H1 (cell line): ENCODE results near the gene ATP9B. TPM values are rescaled to one million over a fixed set of nuclear protein-coding genes. Genes with fewer than 3 reads are reported as not detected.

Experiments used
- CTCF ChIA-PET: fragments of 300-600 bp; sonication (Branson Sonifier 250); formaldehyde crosslinking; loops from one replicate; lab custom pipeline; 2021; ENCODE audit not compliant: partially characterized antibody; lab: Charles Lee
- POLR2A ChIA-PET: fragments of 300-600 bp; sonication (Branson Sonifier 250); formaldehyde crosslinking; loops from one replicate; lab custom pipeline; 2021; ENCODE audit warnings: inconsistent platforms; ENCODE audit not compliant: partially characterized antibody; lab: Charles Lee
- DNase-seq, 2 experiments: peaks; one replicate each; pipeline versions ENCODE4 v3.0.0 to v3.0.0-alpha.2; 2010 to 2022; ENCODE audit warnings: low spot score in 2 of 2, low read depth in 1 of 2, mixed read lengths in 1 of 2
- FAIRE-seq: peaks from 2 replicates; lab custom pipeline; 2011; peaks lifted over from hg19 to GRCh38; lab: Jason Lieb, UNC
- H2AFZ ChIP-seq: 2 replicates; pipeline ENCODE4 v1.8.1; 2012; ENCODE audit warnings: low read length, inconsistent platforms
- H2AK5ac ChIP-seq: 2 replicates; pipeline ENCODE4 v1.6.1; 2013; ENCODE audit warnings: low read depth, low read length
- H2BK120ac ChIP-seq: replicated peaks from 2 replicates; pipeline ENCODE3; 2013; ENCODE audit warnings: low read depth, low read length, inconsistent platforms
- H2BK12ac ChIP-seq: 2 replicates; pipeline ENCODE4 v1.6.1; 2013; ENCODE audit warnings: low read depth, low read length
- H2BK15ac ChIP-seq: 2 replicates; pipeline ENCODE4 v1.6.1; 2013; ENCODE audit warnings: low read length
- H2BK20ac ChIP-seq: 2 replicates; pipeline ENCODE4 v1.6.1; 2013; ENCODE audit warnings: low read length
- H2BK5ac ChIP-seq: 2 replicates; pipeline ENCODE4 v1.6.1; 2013; ENCODE audit warnings: low read depth, low read length
- H3K14ac ChIP-seq: 2 replicates; pipeline ENCODE4 v1.6.1; 2013; ENCODE audit warnings: inconsistent platforms; ENCODE audit not compliant: insufficient read length
- H3K18ac ChIP-seq: 2 replicates; pipeline ENCODE4 v1.6.1; 2013; ENCODE audit warnings: low read length; ENCODE audit errors: extremely low read depth
- H3K23ac ChIP-seq: 2 replicates; pipeline ENCODE4 v1.6.1; 2013; ENCODE audit warnings: inconsistent platforms; ENCODE audit not compliant: insufficient read length
- H3K23me2 ChIP-seq: 2 replicates; pipeline ENCODE4 v1.6.1; 2013; ENCODE audit warnings: low read depth, low read length
- H3K27ac ChIP-seq: 2 replicates; pipeline ENCODE4 v1.6.1; 2011; ENCODE audit warnings: low read depth, low read length, inconsistent platforms
- H3K27me3 ChIP-seq, 4 experiments: replicated peaks in 1 of 4; 1 replicate in 1 of 4; 2 replicates in 3 of 4; pipeline versions ENCODE4 v1.6.1 to v1.8.1; 2011 to 2013; ENCODE audit warnings: low read length in 3 of 4, mild to moderate bottlenecking in 3 of 4, inconsistent platforms in 2 of 4, mixed read lengths in 2 of 4, moderate library complexity in 1 of 4; ENCODE audit not compliant: control insufficient read depth in 3 of 4, insufficient read depth in 3 of 4; ENCODE audit errors: extremely low read depth in 1 of 4
- H3K36me3 ChIP-seq, 4 experiments: 2 replicates each; pipeline versions ENCODE4 v1.6.1 to v1.8.1; 2011 to 2013; ENCODE audit warnings: mild to moderate bottlenecking in 4 of 4, low read length in 3 of 4, moderate library complexity in 2 of 4, control low read depth in 1 of 4, inconsistent platforms in 1 of 4; ENCODE audit not compliant: insufficient read depth in 4 of 4, control insufficient read depth in 2 of 4
- H3K4ac ChIP-seq: replicated peaks from 2 replicates; pipeline ENCODE3; 2013; ENCODE audit warnings: low read length, low read depth, mixed read lengths, inconsistent platforms; ENCODE audit not compliant: insufficient read length
- H3K4me1 ChIP-seq, 4 experiments: replicated peaks in 1 of 4; 1 replicate in 1 of 4; 2 replicates in 3 of 4; pipeline versions ENCODE4 v1.6.1 to v1.8.1; 2011 to 2013; ENCODE audit warnings: low read length in 3 of 4, inconsistent platforms in 2 of 4, mixed read lengths in 1 of 4; ENCODE audit not compliant: insufficient read depth in 4 of 4, control insufficient read depth in 3 of 4
- H3K4me2 ChIP-seq, 2 experiments: 2 replicates each; pipeline versions ENCODE4 v1.6.1 to v1.8.1; 2011 to 2013; ENCODE audit warnings: low read depth in 2 of 2, low read length in 2 of 2, control low read depth in 1 of 2, inconsistent platforms in 1 of 2, mild to moderate bottlenecking in 1 of 2; ENCODE audit not compliant: insufficient read depth in 1 of 2
- H3K4me3 ChIP-seq, 4 experiments: fragments of 200-600, 300-600 bp in 1 of 4; sonication (generic), shearing (Covaris generic), sonication (Bioruptor Twin) in 1 of 4; 2 replicates each; pipeline versions ENCODE4 v1.5.1 to v1.8.1; 2011 to 2016; ENCODE audit warnings: low read length in 4 of 4, low read depth in 3 of 4, control low read depth in 2 of 4, inconsistent platforms in 2 of 4, mild to moderate bottlenecking in 2 of 4, mixed read lengths in 1 of 4, moderate library complexity in 1 of 4; ENCODE audit not compliant: insufficient read depth in 2 of 4; ENCODE audit errors: extremely low read depth in 1 of 4
- H3K56ac ChIP-seq: replicated peaks from 2 replicates; pipeline ENCODE3; 2013; ENCODE audit warnings: low read depth, mild to moderate bottlenecking, mixed read lengths, low read length, inconsistent platforms; ENCODE audit not compliant: insufficient read length
- H3K79me1 ChIP-seq: 2 replicates; pipeline ENCODE4 v1.6.1; 2013; ENCODE audit warnings: low read depth, low read length, control low read depth
- H3K79me2 ChIP-seq, 2 experiments: 2 replicates each; pipeline versions ENCODE4 v1.6.1 to v1.8.1; 2012 to 2013; ENCODE audit warnings: low read length in 2 of 2, mild to moderate bottlenecking in 2 of 2, inconsistent platforms in 1 of 2; ENCODE audit not compliant: insufficient read depth in 2 of 2, control insufficient read depth in 1 of 2
- H3K9ac ChIP-seq, 4 experiments: replicated peaks in 1 of 4; 1 replicate in 1 of 4; 2 replicates in 3 of 4; pipeline versions ENCODE4 v1.6.1 to v1.8.1; 2011 to 2013; ENCODE audit warnings: low read depth in 3 of 4, low read length in 3 of 4, control low read depth in 2 of 4, mild to moderate bottlenecking in 2 of 4, moderate library complexity in 2 of 4, inconsistent platforms in 1 of 4; ENCODE audit errors: extremely low read depth in 1 of 4
- H3K9me3 ChIP-seq, 2 experiments: 2 replicates each; pipeline versions ENCODE4 v1.6.1 to v1.8.1; 2012 to 2013; ENCODE audit warnings: mild to moderate bottlenecking in 2 of 2, moderate library complexity in 2 of 2, control low read depth in 1 of 2, inconsistent platforms in 1 of 2, low read depth in 1 of 2, low read length in 1 of 2, mixed read lengths in 1 of 2; ENCODE audit not compliant: insufficient read depth in 2 of 2
- H4K20me1 ChIP-seq, 2 experiments: replicated peaks in 1 of 2; 2 replicates each; pipeline versions ENCODE3 to v1.8.1; 2011 to 2013; ENCODE audit warnings: inconsistent platforms in 2 of 2, low read length in 2 of 2, mild to moderate bottlenecking in 1 of 2; ENCODE audit not compliant: insufficient read depth in 2 of 2, control insufficient read depth in 1 of 2
- H4K5ac ChIP-seq: 2 replicates; pipeline ENCODE4 v1.6.1; 2013; ENCODE audit warnings: low read length, low read depth, mixed read lengths, inconsistent platforms; ENCODE audit not compliant: insufficient read length
- H4K8ac ChIP-seq: 2 replicates; pipeline ENCODE4 v1.8.0; 2013; ENCODE audit warnings: mild to moderate bottlenecking, moderate library complexity, low read length, inconsistent platforms; ENCODE audit not compliant: insufficient read depth; ENCODE audit errors: extremely low read depth
- H4K91ac ChIP-seq: replicated peaks from 2 replicates; pipeline ENCODE3; 2013; ENCODE audit warnings: low read length, mixed read lengths, inconsistent platforms; ENCODE audit not compliant: insufficient read length
- POU5F1 ChIP-seq: IDR thresholded peaks from 2 replicates; pipeline ENCODE4 v1.6.1; 2011; ENCODE audit warnings: low read depth, mild to moderate bottlenecking, low read length, moderate library complexity
- RFX5 ChIP-seq: IDR thresholded peaks from 2 replicates; pipeline ENCODE4 v1.6.1; 2011; ENCODE audit warnings: low read depth, low read length, improper control_type of control experiment, borderline replicate concordance
- WGBS, 2 experiments: shearing (Covaris generic) in 1 of 2; methylation state at CpG; one replicate each; pipeline versions ENCODE4 v1.1.6 to v1.1.7; 2013 to 2015; ENCODE audit warnings: low lambda C conversion rate in 2 of 2, mixed read lengths in 2 of 2, inconsistent platforms in 1 of 2, low coverage in 1 of 2, missing lambda C conversion rate in 1 of 2; ENCODE audit not compliant: insufficient replicate concordance in 2 of 2, insufficient coverage in 1 of 2, insufficient read length in 1 of 2; ENCODE audit errors: extremely low coverage in 1 of 2, missing lambda C conversion rate in 1 of 2; 5-methylcytosine and 5-hydroxymethylcytosine counted together
- polyA plus RNA-seq, 7 experiments: library from polyadenylated mRNA; depleted of rRNA in 3 of 7; stranded (reverse) in 5 of 7; unstranded in 2 of 7; fragments of >200 nt in 5 of 7; fragments of 200-250 nt in 2 of 7; gene quantifications; 1 replicate in 5 of 7; 2 replicates in 1 of 7; 4 replicates in 1 of 7; pipeline versions ENCODE4 v1.2.1 to v1.2.3, GENCODE V29; 2011 to 2013; ENCODE audit warnings: missing spikeins in 2 of 7, mixed read lengths in 2 of 7
- total RNA-seq: library from RNA; stranded (reverse); fragmentation: NEBNext Ultra II Directional; extraction: Animal tissue kit (Norgen Biotek cat#: 25700); gene quantifications from 2 replicates; pipeline ENCODE4 v1.2.1, GENCODE V29; 2021

Gene ATP9B
- total and polyA plus RNA-seq, 2 of the 8 experiments (the other 6 are each of a cell fraction or from before 2014, with no cell fraction given) = 15.1 to 21.7 TPM

GRCh38 chr18:79272916-79273315 lies 203.7 kb downstream of the ATP9B start:
- TF ChIP-seq POU5F1 = no peak
- TF ChIP-seq RFX5 = no peak
- Histone ChIP-seq H2BK15ac (no peak overlapping the region), H3K36me3 (no peaks in the 10 kb centered on the region), H3K9me3 (no peaks in the 10 kb centered on the region), H2AFZ (no peak overlapping the region), H3K4me1 (peaks cover 2 to 10% (median 4%) of the 10 kb centered on the region in 4 experiments; a peak in 4 of 7 replicates), H3K79me2 (no peaks in the 10 kb centered on the region), H3K9ac (no peak overlapping the region), H3K4me2 (no peak overlapping the region), H3K23ac (no peak overlapping the region), H4K8ac (no peak overlapping the region), H2AK5ac (no peak overlapping the region), H3K4ac (no peak overlapping the region), H2BK20ac (no peak overlapping the region), H3K56ac (no peak overlapping the region), H2BK120ac (no peak overlapping the region), H3K14ac (no peak overlapping the region), H3K79me1 (no peaks in the 10 kb centered on the region), H3K4me3 (no peak overlapping the region), H4K5ac (no peak overlapping the region), H4K20me1 (peaks cover 0 to 2% of the 10 kb centered on the region in 2 experiments), H2BK5ac (no peak overlapping the region), H3K27me3 (no peaks in the 10 kb centered on the region), H4K91ac (no peak overlapping the region), H3K27ac (no peak overlapping the region), H2BK12ac (no peak overlapping the region), H3K23me2 (no peaks in the 10 kb centered on the region), H3K18ac (no peak overlapping the region)
- WGBS, 2 experiments = 91% methylated on average over 8 of the region's 8 CpGs; no CpG with 5 or more reads in 1 of the 2 experiments
- DNase-seq = no peak
- no peak for FAIRE-seq
- ChIA-PET CTCF (interaction anchor here (0.6 kb wide), 1 partner anchor 32 kb away, joined by 4 read pairs; no protein-coding TSS in a partner anchor), POLR2A (interaction anchor here (0.6 kb wide), 1 partner anchor 32 kb away, joined by 3 read pairs; no protein-coding TSS in a partner anchor)
